Measurements from ENCODE around the gene DNAJA3.

- TF ChIP-seq CTCF (conservative IDR thresholded peaks at IDR 0.05; ENCODE audit: low read depth, low read length) (no peak), POLR2A (IDR thresholded peaks at IDR 0.05; ENCODE audit: low read depth, low read length) (no peak), MXI1 (IDR thresholded peaks at IDR 0.05; ENCODE audit: borderline replicate concordance, low read depth, low read length) (no peak), CEBPB (IDR thresholded peaks at IDR 0.05; ENCODE audit: low read depth, low read length) (no peak)
Observed at GRCh38 chr16:4378161-4378666, 47.5 kb upstream of the DNAJA3 start.
